SK-N-MC (cell line): Measurements from ENCODE around the gene TMEM132C.

Experiments used
- EZH2 ChIP-seq: fragments of 200-600 bp; sonication (generic); IDR thresholded peaks from one replicate; pipeline ENCODE4 v1.6.1; 2017; ENCODE audit warnings: antibody characterized with exemption
- FOXP2 ChIP-seq: optimal IDR thresholded peaks from 2 replicates; pipeline ENCODE3; 2011; ENCODE audit warnings: mild to moderate bottlenecking, moderate library complexity; ENCODE audit not compliant: insufficient read depth; ENCODE audit errors: extremely low read length, control extremely low read depth
- POLR2AphosphoS5 ChIP-seq: IDR thresholded peaks from 2 replicates; pipeline ENCODE4 v1.6.1; 2012; ENCODE audit warnings: mild to moderate bottlenecking, low read depth, low read length, borderline replicate concordance

DNA sequence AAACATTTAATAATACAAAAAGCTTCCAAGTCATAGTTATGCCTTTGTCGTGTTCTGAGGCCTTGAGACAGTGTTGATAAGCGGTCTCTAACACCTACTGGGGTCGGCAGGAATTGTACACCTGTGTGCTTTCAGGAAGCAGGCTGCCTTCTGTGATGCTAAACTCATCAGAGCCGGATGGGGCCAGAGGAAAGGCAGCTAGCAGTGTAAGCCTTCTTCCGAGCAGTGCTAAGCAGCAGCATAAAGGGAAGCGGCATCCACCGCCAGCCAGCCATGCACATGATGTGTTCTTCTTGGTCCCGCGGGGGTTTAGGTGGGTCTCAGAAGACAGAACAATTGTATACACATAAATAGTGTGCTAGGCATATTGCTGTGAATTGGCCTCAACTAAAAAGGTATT is 397.5 kb downstream of the TMEM132C start:
- TF ChIP-seq EZH2 (no peak), POLR2AphosphoS5 (no peak), FOXP2 (no peak)
